Effector memory CD8-positive, alpha-beta T cell (primary cell): ENCODE data around the gene MUC20.
A peak's percentile ranks its signal among the peaks of the same experiment; 100 is the strongest.
"Not testable (repeated sequence)": the region's sequence is repeated elsewhere in the genome, so short reads cannot be mapped to it uniquely, and the experiment has no call there.

Experiments
- ATAC-seq: fragments of 150-1000 bp; cut with Tn5 transposase; replicated peaks from 2 replicates; pipeline ENCODE4 v1.10.0; 2021; ENCODE audit warnings: mild to moderate bottlenecking, moderate library complexity
- DNase-seq, 3 experiments: peaks; one replicate each; pipeline ENCODE4 v3.0.0; 2021
- H3K27ac Mint-ChIP-seq, 2 donors: one replicate each; pipeline ENCODE4 v1.8.0; 2022; ENCODE audit warnings: mild to moderate bottlenecking in 2 of 2, mixed read lengths in 2 of 2, moderate library complexity in 2 of 2
- H3K27me3 Mint-ChIP-seq, 2 donors: one replicate each; pipeline ENCODE4 v1.8.0; 2022; ENCODE audit warnings: mixed read lengths in 2 of 2
- H3K36me3 Mint-ChIP-seq: one replicate; pipeline ENCODE4 v1.8.0; 2022; ENCODE audit warnings: mild to moderate bottlenecking, moderate library complexity, mixed read lengths; ENCODE audit not compliant: insufficient read depth
- H3K4me1 Mint-ChIP-seq, 2 donors: one replicate each; pipeline ENCODE4 v1.8.0; 2022; ENCODE audit warnings: low read depth in 2 of 2, mixed read lengths in 2 of 2
- H3K4me3 Mint-ChIP-seq, 2 donors: one replicate each; pipeline ENCODE4 v1.8.0; 2022; ENCODE audit warnings: mild to moderate bottlenecking in 2 of 2, mixed read lengths in 2 of 2, moderate library complexity in 2 of 2
- H3K9me3 Mint-ChIP-seq, 2 donors: one replicate each; pipeline ENCODE4 v1.8.0; 2022; ENCODE audit warnings: mixed read lengths in 2 of 2

The MUC20 gene

DNA sequence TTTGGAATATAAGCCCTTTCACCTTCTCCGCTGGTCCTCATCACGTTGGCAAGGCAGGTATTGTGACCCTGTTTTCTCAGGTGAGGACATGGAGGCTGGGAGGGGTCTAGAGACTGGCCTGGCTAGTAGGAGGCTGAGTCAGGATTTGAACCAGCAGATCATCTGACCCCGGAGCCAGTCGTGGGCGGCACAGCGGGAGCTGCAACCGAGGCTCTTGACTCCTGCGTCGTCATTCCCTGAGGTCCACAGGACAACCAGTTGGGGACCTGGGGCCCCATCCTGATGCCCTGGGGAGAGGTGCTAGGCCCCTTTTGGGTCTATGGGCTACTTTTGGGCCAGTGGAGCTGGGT is 2.2 kb downstream of the MUC20 start:
- H3K27me3 Mint-ChIP-seq, H3K4me1 Mint-ChIP-seq, DNase-seq, H3K36me3 Mint-ChIP-seq, H3K27ac Mint-ChIP-seq, H3K4me3 Mint-ChIP-seq, H3K9me3 Mint-ChIP-seq, ATAC-seq: not testable (repeated sequence)

DNA sequence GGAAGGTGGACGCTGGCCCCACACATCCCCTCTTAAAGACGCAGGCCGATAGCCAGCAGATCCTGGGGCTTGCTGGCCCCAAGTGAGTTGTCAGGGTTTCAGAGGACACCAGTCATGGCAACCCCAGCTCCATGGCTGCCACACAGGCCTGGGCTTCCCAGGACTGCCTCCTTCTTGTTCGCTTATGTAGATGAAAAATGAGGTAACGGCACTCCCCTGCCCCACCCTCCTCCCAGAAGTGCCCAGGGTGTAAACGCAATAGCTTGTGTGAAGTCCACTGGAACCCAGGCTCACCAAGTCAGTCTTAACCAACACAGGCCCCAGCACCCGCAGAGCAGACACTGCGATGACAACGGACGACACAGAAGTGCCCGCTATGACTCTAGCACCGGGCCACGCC is 3.6 kb downstream of the MUC20 start:
- ATAC-seq, H3K4me3 Mint-ChIP-seq, H3K9me3 Mint-ChIP-seq, H3K4me1 Mint-ChIP-seq, H3K27ac Mint-ChIP-seq, DNase-seq, H3K36me3 Mint-ChIP-seq: not testable (repeated sequence)
- peaks cover 5 to 14% of the 10 kb centered on the region in 2 donors for H3K27me3 Mint-ChIP-seq

DNA sequence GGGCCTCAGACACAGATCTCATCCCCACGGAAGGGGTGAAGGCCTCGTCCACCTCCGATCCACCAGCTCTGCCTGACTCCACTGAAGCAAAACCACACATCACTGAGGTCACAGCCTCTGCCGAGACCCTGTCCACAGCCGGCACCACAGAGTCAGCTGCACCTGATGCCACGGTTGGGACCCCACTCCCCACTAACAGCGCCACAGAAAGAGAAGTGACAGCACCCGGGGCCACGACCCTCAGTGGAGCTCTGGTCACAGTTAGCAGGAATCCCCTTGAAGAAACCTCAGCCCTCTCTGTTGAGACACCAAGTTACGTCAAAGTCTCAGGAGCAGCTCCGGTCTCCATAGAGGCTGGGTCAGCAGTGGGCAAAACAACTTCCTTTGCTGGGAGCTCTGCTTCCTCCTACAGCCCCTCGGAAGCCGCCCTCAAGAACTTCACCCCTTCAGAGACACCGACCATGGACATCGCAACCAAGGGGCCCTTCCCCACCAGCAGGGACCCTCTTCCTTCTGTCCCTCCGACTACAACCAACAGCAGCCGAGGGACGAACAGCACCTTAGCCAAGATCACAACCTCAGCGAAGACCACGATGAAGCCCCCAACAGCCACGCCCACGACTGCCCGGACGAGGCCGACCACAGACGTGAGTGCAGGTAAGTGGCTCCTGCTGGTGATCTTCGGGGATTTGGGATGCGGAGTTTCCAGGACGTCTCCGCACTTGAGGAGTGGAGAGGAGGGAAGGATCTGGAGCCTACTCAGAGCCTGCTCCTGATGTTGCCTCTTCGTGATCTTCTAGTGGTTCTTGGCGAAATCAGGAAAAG is 5.3 kb downstream of the MUC20 start:
- H3K27ac Mint-ChIP-seq, H3K4me1 Mint-ChIP-seq, H3K4me3 Mint-ChIP-seq, H3K9me3 Mint-ChIP-seq, ATAC-seq, DNase-seq, H3K36me3 Mint-ChIP-seq: not testable (repeated sequence)
- H3K27me3 Mint-ChIP-seq: peaks cover 5 to 17% of the 10 kb centered on the region in 2 donors

DNA sequence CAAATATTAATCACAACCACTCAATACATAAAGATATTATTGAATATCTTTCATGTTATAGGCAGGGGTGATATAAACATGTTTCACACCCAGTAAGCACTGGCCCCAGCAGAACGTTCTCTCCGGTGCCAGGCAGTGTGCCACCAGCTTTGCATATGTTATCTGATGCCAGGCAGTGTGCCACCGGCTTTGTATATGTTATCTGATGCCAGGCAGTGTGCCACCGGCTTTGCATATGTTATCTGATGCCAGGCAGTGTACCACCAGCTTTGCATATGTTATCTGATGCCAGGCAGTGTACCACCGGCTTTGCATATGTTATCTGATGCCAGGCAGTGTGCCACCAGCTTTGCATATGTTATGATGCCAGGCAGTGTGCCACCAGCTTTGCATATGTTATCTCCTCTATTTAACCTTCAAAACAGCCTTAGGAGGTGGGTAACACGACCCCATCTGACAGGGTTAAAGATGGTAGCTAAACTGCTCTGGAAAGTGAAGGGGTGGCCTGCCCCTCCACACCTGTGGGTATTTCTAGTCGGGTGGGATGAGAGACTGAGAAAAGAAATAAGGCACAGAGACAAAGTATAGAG is 6.9 kb downstream of the MUC20 start:
- Mint-ChIP-seq H3K36me3 (no peaks in the 10 kb centered on the region), H3K27ac (no peak overlapping the region)
- ATAC-seq: no peak

DNA sequence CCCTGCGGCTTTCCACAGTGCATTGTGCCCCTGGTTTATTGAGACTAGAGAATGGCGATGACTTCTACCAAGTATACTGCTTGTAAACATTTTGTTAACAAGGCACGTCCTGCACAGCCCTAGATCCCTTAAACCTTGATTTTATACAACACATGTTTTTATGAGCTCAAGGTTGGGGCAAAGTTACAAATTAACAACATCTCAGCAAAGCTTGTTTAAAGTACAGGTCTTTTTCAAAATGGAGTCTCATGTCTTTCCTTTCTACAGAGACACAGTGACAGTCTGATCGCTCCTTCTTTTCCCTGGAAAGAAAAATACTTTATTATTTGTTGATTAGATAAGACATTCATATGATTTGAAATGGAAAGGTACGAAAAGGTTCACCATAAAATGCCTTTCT is 8.0 kb downstream of the MUC20 start:
- not testable (repeated sequence) for H3K4me3 Mint-ChIP-seq, H3K9me3 Mint-ChIP-seq, H3K36me3 Mint-ChIP-seq, ATAC-seq, H3K27ac Mint-ChIP-seq, DNase-seq, H3K4me1 Mint-ChIP-seq
- H3K27me3 Mint-ChIP-seq: peaks cover 5 to 17% of the 10 kb centered on the region in 2 donors

More for the DNA sequence above, 6.9 kb downstream of the MUC20 start:
- H3K9me3 Mint-ChIP-seq: no peaks in the 10 kb centered on the region
- H3K4me3 Mint-ChIP-seq: no peak overlapping the region
- H3K27me3 Mint-ChIP-seq: peaks cover 5 to 17% of the 10 kb centered on the region in 2 donors
- H3K4me1 Mint-ChIP-seq: peaks cover 0 to 2% of the 10 kb centered on the region in 2 donors
- no peak for DNase-seq

DNA sequence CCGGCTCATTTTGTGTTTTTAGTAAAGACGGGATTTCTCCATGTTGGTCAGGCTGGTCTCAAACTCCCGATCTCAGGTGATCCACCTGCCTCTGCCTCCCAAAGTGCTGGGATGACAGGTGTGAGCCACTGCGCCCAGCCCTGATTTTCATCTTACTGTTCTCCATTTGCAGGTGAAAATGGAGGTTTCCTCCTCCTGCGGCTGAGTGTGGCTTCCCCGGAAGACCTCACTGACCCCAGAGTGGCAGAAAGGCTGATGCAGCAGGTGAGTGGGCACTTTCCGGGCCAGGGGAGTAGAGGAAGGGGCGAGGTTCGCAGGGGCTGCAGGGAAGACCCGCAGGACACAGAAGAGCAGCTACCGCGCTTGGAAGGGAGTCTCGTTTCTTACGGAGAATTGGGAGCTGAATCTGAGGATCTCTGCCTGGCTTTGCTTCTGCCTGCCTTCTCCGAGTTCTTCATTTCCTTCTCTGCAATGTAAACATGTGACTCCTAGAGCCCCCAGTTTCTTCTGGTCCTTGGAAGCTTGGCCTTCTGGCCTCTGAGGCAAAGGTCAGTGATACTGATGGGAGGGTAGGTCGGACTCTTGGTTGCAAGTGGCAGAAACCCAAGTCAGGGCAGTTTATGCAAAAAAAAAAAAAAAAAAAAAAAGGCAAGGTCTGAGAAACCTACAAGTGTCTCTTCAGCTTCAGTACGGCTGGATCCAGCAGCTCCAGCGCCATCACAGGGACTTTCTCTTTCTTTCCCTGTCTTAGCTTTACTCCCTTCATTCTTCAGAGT is 8.9 kb downstream of the MUC20 start:
- peaks cover 5 to 17% of the 10 kb centered on the region in 2 donors for H3K27me3 Mint-ChIP-seq
- peaks cover 0 to 2% of the 10 kb centered on the region in 2 donors for H3K4me1 Mint-ChIP-seq
- ATAC-seq: no peak

DNA sequence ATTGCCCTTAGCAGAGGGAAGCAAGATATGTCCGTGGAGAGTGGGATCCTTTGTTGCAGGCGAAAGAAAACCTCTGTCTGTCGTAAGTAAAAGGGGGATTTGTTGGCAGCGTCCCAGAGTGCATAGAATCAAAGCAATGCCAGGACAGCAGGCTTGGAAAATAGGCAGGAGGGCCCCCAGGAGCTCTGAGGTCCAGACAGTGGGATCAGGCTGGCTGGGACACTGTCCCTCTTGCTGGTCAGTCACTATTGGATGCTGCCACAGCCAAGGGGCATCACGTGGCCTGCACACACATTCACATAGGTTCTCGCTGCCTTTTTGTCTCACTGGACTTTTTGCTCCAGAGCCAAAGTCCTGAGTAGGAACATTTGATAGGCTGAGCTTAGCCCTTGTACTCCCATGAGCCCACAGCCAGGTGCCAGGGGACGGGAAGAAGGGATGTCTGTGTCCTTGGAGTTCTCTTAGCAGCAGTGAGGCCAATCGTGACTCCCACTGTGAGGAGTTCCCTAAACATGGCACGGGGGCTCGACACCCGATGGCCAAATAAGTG is 10.7 kb downstream of the MUC20 start:
- Mint-ChIP-seq H3K27ac (no peak overlapping the region), H3K36me3 (no peaks in the 10 kb centered on the region), H3K27me3 (peaks cover 5 to 17% of the 10 kb centered on the region in 2 donors), H3K4me1 (no peaks in the 10 kb centered on the region), H3K4me3 (no peak overlapping the region), H3K9me3 (no peaks in the 10 kb centered on the region)
- DNase-seq (no peak), ATAC-seq (no peak)

More for the DNA sequence above, 8.9 kb downstream of the MUC20 start:
- H3K36me3 Mint-ChIP-seq: no peaks in the 10 kb centered on the region
- no peak for DNase-seq
- no peak overlapping the region for H3K4me3 Mint-ChIP-seq
- H3K27ac Mint-ChIP-seq: no peak overlapping the region
- no peaks in the 10 kb centered on the region for H3K9me3 Mint-ChIP-seq

DNA sequence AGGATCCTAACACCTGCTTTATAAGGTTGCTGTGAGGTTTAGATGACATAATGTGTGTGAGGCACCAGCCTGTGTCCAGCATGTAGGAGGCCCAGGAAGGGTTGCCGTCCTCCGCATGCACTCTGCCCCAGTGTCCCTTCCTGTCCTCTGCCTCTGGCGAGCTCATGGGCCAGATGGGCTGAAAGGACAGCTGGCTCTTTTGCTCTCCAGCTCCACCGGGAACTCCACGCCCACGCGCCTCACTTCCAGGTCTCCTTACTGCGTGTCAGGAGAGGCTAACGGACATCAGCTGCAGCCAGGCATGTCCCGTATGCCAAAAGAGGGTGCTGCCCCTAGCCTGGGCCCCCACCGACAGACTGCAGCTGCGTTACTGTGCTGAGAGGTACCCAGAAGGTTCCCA is 12.2 kb downstream of the MUC20 start:
- Mint-ChIP-seq H3K9me3 (no peaks in the 10 kb centered on the region), H3K36me3 (no peaks in the 10 kb centered on the region), H3K27ac (peak overlapping the region in 1 of 2 donors; percentile 62), H3K27me3 (peaks cover 5 to 12% of the 10 kb centered on the region in 2 donors), H3K4me3 (no peak overlapping the region), H3K4me1 (no peaks in the 10 kb centered on the region)
- DNase-seq (no peak), ATAC-seq (no peak)

DNA sequence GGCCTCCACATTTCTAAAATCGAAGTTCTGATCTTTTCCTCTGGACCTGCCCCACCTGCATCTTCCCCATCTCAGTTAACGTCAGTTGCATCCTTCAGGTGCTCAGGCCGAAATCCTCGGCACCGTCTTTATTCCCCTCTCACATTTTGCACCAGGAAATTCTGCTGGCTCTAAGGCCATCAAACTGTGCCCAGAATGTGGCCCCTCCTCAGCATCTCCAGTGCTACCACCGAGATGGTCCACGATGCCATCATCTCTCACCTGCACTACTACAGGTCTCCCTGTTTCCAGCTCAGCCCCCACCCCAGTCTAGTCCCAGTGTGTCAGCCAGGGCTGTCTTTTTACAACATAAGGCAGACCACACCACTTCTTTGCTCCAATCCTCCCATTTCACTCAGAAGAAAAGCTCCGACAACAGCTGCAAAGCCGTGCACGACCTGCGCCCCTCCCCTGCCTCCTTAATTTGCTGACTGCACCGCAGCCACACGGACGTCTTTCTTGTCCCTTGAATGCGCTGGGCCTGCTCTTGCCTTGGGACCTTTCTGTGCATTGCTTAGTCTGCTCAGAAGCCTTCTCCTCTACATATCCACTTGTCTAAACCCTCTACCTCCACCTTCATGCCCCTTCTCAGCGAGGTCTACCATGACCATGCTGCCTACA is 14.4 kb downstream of the MUC20 start:
- H3K4me3 Mint-ChIP-seq: no peak overlapping the region
- H3K27me3 Mint-ChIP-seq: no peaks in the 10 kb centered on the region
- no peaks in the 10 kb centered on the region for H3K4me1 Mint-ChIP-seq
- ATAC-seq (no peak), DNase-seq (no peak)
- no peaks in the 10 kb centered on the region for H3K36me3 Mint-ChIP-seq
- H3K27ac Mint-ChIP-seq: no peak overlapping the region
- H3K9me3 Mint-ChIP-seq: no peaks in the 10 kb centered on the region

DNA sequence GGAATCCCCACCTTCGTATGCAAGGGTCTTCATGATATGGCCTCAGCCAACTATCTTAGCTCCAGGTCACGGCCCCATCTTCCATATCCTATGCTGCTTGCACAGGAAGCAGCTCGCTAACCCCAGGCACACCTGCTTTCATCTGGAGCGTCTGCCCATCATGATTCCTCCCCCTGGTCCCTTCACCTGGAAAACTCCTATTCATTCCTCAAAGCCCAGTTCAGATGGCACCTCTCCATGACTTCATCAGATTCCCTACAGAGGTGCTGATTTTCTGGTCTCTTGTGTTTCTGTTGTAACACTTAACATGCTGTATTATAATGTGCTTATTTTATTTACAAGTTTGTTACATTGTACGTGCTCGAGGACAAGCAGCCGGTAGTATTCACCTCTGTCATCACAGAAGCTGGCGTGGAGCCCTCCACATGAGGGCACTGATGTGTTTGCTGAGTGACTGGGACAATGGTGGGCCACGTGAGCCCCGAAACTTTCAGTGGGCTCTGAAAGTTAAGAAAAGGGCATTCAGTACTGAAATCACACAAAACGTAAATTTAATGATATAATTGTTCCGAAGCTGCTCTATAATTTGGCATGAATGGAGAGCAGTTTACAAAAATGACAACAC is 16.2 kb downstream of the MUC20 start:
- Mint-ChIP-seq H3K4me3 (no peak overlapping the region), H3K27ac (no peak overlapping the region), H3K9me3 (no peaks in the 10 kb centered on the region), H3K27me3 (no peaks in the 10 kb centered on the region), H3K4me1 (no peaks in the 10 kb centered on the region), H3K36me3 (no peaks in the 10 kb centered on the region)
- no peak for DNase-seq
- ATAC-seq: no peak

DNA sequence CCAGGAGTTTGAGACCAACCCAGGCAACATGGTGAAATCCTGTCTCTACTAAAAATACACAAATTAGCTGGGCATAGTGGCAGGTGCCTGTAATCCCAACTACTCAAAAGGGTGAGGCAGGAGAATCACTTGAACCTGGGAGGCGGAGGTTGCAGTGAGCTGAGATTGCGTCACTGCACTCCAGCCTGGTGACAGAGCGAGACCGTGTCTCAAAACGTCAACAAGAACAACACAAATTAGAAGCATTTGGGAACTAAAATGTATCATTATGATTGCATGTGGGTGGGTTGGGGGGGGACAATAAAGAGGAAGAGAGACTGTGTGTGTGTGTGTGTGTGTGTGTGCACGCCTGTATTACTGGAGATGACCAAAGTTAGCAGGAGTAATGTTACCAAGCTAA is 17.0 kb downstream of the MUC20 start:
- not testable (repeated sequence) for H3K9me3 Mint-ChIP-seq, ATAC-seq, H3K27ac Mint-ChIP-seq, H3K4me3 Mint-ChIP-seq, DNase-seq, H3K4me1 Mint-ChIP-seq, H3K36me3 Mint-ChIP-seq, H3K27me3 Mint-ChIP-seq

DNA sequence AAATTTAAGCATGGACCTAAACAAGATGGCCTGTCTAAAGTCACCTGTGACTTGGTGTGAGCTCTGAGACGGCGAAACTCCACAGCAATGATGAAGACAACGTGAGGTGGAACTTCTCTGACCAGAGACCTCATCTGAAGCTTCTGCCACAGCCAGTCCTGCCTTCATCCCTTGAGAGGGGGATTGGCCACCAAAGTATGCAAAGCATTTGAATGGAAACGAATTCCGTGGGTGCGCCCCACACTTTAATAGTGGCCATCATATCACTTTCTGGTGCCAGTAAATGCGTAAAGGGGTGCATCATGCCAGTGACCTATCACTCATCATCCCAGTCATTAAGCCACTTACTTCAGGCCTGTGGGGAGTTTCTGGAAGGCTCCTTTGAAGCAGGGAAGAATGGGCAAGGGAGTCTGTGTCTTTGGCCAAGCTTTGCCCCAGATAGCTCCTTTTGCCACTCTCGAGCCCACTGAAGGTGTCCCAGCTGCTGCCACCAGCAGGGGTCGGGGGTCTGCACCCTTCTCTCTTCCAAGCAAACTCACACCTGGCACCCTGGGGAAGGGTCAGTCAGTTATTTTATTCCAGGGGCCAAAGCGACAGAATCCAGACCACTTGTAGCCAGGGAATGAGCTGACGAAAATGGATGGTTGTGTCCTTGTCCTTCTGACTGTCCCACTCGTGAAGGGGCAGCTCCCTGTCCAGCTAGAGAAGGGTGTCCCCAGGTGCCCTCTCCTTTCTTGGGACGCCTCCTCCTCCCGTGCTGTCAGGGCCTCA is 17.7 kb downstream of the MUC20 start:
- DNase-seq: no peak
- Mint-ChIP-seq H3K4me3 (no peak overlapping the region), H3K36me3 (no peaks in the 10 kb centered on the region), H3K4me1 (no peaks in the 10 kb centered on the region), H3K9me3 (no peaks in the 10 kb centered on the region), H3K27ac (no peak overlapping the region), H3K27me3 (no peaks in the 10 kb centered on the region)
- ATAC-seq: no peak
